Measurements from ENCODE around the gene CPLX3.
A peak's percentile ranks its signal among the peaks of the same experiment; 100 is the strongest.

The CPLX3 gene

GRCh38 chr15:74826364-74826819, at the start of gene CPLX3:
Gene CPLX3 (plus strand): TSS chr15:74826627. CDS start chr15:74826704, 77 bp downstream.
- Histone ChIP-seq H3K36me3 (ENCODE audit: control insufficient read depth in 5 of 5, insufficient read depth in 5 of 5, low read length in 5 of 5) (no peaks in the 10 kb centered on the region), H3K9ac (ENCODE audit: low read length in 5 of 5) (no peak within 1 kb of the TSS), H3K4me1 (ENCODE audit: control insufficient read depth in 5 of 5, insufficient read depth in 5 of 5, low read length in 5 of 5) (peaks cover 0 to 5% (median 0%) of the 10 kb centered on the region in 5 donors), H3K27me3 (ENCODE audit: control insufficient read depth in 5 of 5, insufficient read depth in 4 of 5, low read length in 5 of 5) (peaks cover 19 to 38% (median 26%) of the 10 kb centered on the region in 5 donors), H3K27ac (ENCODE audit: low read depth, low read length) (no peak within 1 kb of the TSS), H3K4me3 (ENCODE audit: low read depth in 1 of 5, low read length in 5 of 5) (no peak within 1 kb of the TSS), H3K9me3 (ENCODE audit: control insufficient read depth in 5 of 5, low read length in 5 of 5) (no peaks in the 10 kb centered on the region)

GRCh38 chr15:74776821-74777768, 49.3 kb upstream of the CPLX3 start:
- peaks cover 3 to 56% (median 43%) of the 10 kb centered on the region in 5 donors for H3K4me1 ChIP-seq (ENCODE audit: control insufficient read depth in 5 of 5, insufficient read depth in 5 of 5, low read length in 5 of 5)
- H3K27ac ChIP-seq (ENCODE audit: low read depth, low read length), result no peak overlapping the region
- H3K4me3 ChIP-seq (ENCODE audit: low read depth in 1 of 5, low read length in 5 of 5), result peak overlapping the region in 2 of 5 donors; percentile 4 to 14
- peak overlapping the region in 1 of 5 donors; percentile 53 for H3K9ac ChIP-seq (ENCODE audit: low read length in 5 of 5)
- H3K36me3 ChIP-seq (ENCODE audit: control insufficient read depth in 5 of 5, insufficient read depth in 5 of 5, low read length in 5 of 5), result no peaks in the 10 kb centered on the region
- H3K27me3 ChIP-seq (ENCODE audit: control insufficient read depth in 5 of 5, insufficient read depth in 4 of 5, low read length in 5 of 5), result no peaks in the 10 kb centered on the region
- H3K9me3 ChIP-seq (ENCODE audit: control insufficient read depth in 5 of 5, low read length in 5 of 5), result no peaks in the 10 kb centered on the region

- H3K4me3 ChIP-seq (ENCODE audit: low read depth in 1 of 5, low read length in 5 of 5), result no peak overlapping the region
- peaks cover 5 to 62% (median 49%) of the 10 kb centered on the region in 5 donors for H3K4me1 ChIP-seq (ENCODE audit: control insufficient read depth in 5 of 5, insufficient read depth in 5 of 5, low read length in 5 of 5)
- no peaks in the 10 kb centered on the region for H3K27me3 ChIP-seq (ENCODE audit: control insufficient read depth in 5 of 5, insufficient read depth in 4 of 5, low read length in 5 of 5)
- no peaks in the 10 kb centered on the region for H3K9me3 ChIP-seq (ENCODE audit: control insufficient read depth in 5 of 5, low read length in 5 of 5)
- no peak overlapping the region for H3K27ac ChIP-seq (ENCODE audit: low read depth, low read length)
- H3K9ac ChIP-seq (ENCODE audit: low read length in 5 of 5), result peak overlapping the region in 2 of 5 donors; percentile 2 to 53
- no peaks in the 10 kb centered on the region for H3K36me3 ChIP-seq (ENCODE audit: control insufficient read depth in 5 of 5, insufficient read depth in 5 of 5, low read length in 5 of 5)
Observed at GRCh38 chr15:74777769-74778598, 48.4 kb upstream of the CPLX3 start.

GRCh38 chr15:74778599-74778970, 47.8 kb upstream of the CPLX3 start:
- Histone ChIP-seq H3K4me1 (ENCODE audit: control insufficient read depth in 5 of 5, insufficient read depth in 5 of 5, low read length in 5 of 5) (peaks cover 8 to 68% (median 55%) of the 10 kb centered on the region in 5 donors), H3K27ac (ENCODE audit: low read depth, low read length) (no peak overlapping the region), H3K4me3 (ENCODE audit: low read depth in 1 of 5, low read length in 5 of 5) (no peak overlapping the region), H3K9ac (ENCODE audit: low read length in 5 of 5) (no peak overlapping the region), H3K9me3 (ENCODE audit: control insufficient read depth in 5 of 5, low read length in 5 of 5) (no peaks in the 10 kb centered on the region), H3K27me3 (ENCODE audit: control insufficient read depth in 5 of 5, insufficient read depth in 4 of 5, low read length in 5 of 5) (no peaks in the 10 kb centered on the region), H3K36me3 (ENCODE audit: control insufficient read depth in 5 of 5, insufficient read depth in 5 of 5, low read length in 5 of 5) (no peaks in the 10 kb centered on the region)

GRCh38 chr15:74779162-74779648, 47.2 kb upstream of the CPLX3 start:
- peaks cover 13 to 74% (median 62%) of the 10 kb centered on the region in 5 donors for H3K4me1 ChIP-seq (ENCODE audit: control insufficient read depth in 5 of 5, insufficient read depth in 5 of 5, low read length in 5 of 5)
- no peaks in the 10 kb centered on the region for H3K9me3 ChIP-seq (ENCODE audit: control insufficient read depth in 5 of 5, low read length in 5 of 5)
- H3K4me3 ChIP-seq (ENCODE audit: low read depth in 1 of 5, low read length in 5 of 5), result no peak overlapping the region
- H3K36me3 ChIP-seq (ENCODE audit: control insufficient read depth in 5 of 5, insufficient read depth in 5 of 5, low read length in 5 of 5), result no peaks in the 10 kb centered on the region
- H3K27me3 ChIP-seq (ENCODE audit: control insufficient read depth in 5 of 5, insufficient read depth in 4 of 5, low read length in 5 of 5), result no peaks in the 10 kb centered on the region
- H3K27ac ChIP-seq (ENCODE audit: low read depth, low read length), result no peak overlapping the region
- H3K9ac ChIP-seq (ENCODE audit: low read length in 5 of 5), result no peak overlapping the region

- Histone ChIP-seq H3K27ac (ENCODE audit: low read depth, low read length) (no peak overlapping the region), H3K4me3 (ENCODE audit: low read depth in 1 of 5, low read length in 5 of 5) (peak overlapping the region in 4 of 5 donors; percentile 31 to 61 (median 55)), H3K36me3 (ENCODE audit: control insufficient read depth in 5 of 5, insufficient read depth in 5 of 5, low read length in 5 of 5) (no peaks in the 10 kb centered on the region), H3K27me3 (ENCODE audit: control insufficient read depth in 5 of 5, insufficient read depth in 4 of 5, low read length in 5 of 5) (no peaks in the 10 kb centered on the region), H3K4me1 (ENCODE audit: control insufficient read depth in 5 of 5, insufficient read depth in 5 of 5, low read length in 5 of 5) (peaks cover 16 to 84% (median 70%) of the 10 kb centered on the region in 5 donors), H3K9me3 (ENCODE audit: control insufficient read depth in 5 of 5, low read length in 5 of 5) (no peaks in the 10 kb centered on the region), H3K9ac (ENCODE audit: low read length in 5 of 5) (peak overlapping the region in 3 of 5 donors; percentile 20 to 66 (median 53))
Observed at GRCh38 chr15:74780523-74781430, 45.6 kb upstream of the CPLX3 start.

- Histone ChIP-seq H3K27me3 (ENCODE audit: control insufficient read depth in 5 of 5, insufficient read depth in 4 of 5, low read length in 5 of 5) (no peaks in the 10 kb centered on the region), H3K36me3 (ENCODE audit: control insufficient read depth in 5 of 5, insufficient read depth in 5 of 5, low read length in 5 of 5) (no peaks in the 10 kb centered on the region), H3K9me3 (ENCODE audit: control insufficient read depth in 5 of 5, low read length in 5 of 5) (no peaks in the 10 kb centered on the region), H3K27ac (ENCODE audit: low read depth, low read length) (peak within 1 kb of the TSS; percentile 76), H3K4me1 (ENCODE audit: control insufficient read depth in 5 of 5, insufficient read depth in 5 of 5, low read length in 5 of 5) (peaks cover 19 to 84% (median 73%) of the 10 kb centered on the region in 5 donors), H3K9ac (ENCODE audit: low read length in 5 of 5) (peak within 1 kb of the TSS; percentile 65 to 95 (median 83)), H3K4me3 (ENCODE audit: low read depth in 1 of 5, low read length in 5 of 5) (peak within 1 kb of the TSS; percentile 73 to 92 (median 86))
Observed at GRCh38 chr15:74781431-74782258, 44.8 kb upstream of the CPLX3 start, which contains the start of gene CSK. Gene CSK (plus strand): TSS chr15:74782080. CDS start chr15:74798298, 16,218 bp downstream.

- H3K36me3 ChIP-seq (ENCODE audit: control insufficient read depth in 5 of 5, insufficient read depth in 5 of 5, low read length in 5 of 5), result no peaks in the 10 kb centered on the region
- peak overlapping the region; percentile 65 to 95 (median 83) for H3K9ac ChIP-seq (ENCODE audit: low read length in 5 of 5)
- H3K9me3 ChIP-seq (ENCODE audit: control insufficient read depth in 5 of 5, low read length in 5 of 5), result no peaks in the 10 kb centered on the region
- peak overlapping the region; percentile 73 to 92 (median 86) for H3K4me3 ChIP-seq (ENCODE audit: low read depth in 1 of 5, low read length in 5 of 5)
- H3K27me3 ChIP-seq (ENCODE audit: control insufficient read depth in 5 of 5, insufficient read depth in 4 of 5, low read length in 5 of 5), result no peaks in the 10 kb centered on the region
- peak overlapping the region; percentile 76 for H3K27ac ChIP-seq (ENCODE audit: low read depth, low read length)
- H3K4me1 ChIP-seq (ENCODE audit: control insufficient read depth in 5 of 5, insufficient read depth in 5 of 5, low read length in 5 of 5), result peaks cover 21 to 84% (median 73%) of the 10 kb centered on the region in 5 donors
Observed at GRCh38 chr15:74782259-74783071, 44.0 kb upstream of the CPLX3 start.
